Endothelial cell of umbilical vein (primary cell): ENCODE measurements around the gene LRP2. TPM values are rescaled to one million over a fixed set of nuclear protein-coding genes. Genes with fewer than 3 reads are reported as not detected.

ENCODE experiments used
- BruUV-seq: library from RNA; stranded (reverse); fragments of 400-500 nt; replicated peaks from 2 replicates; lab custom pipeline; 2021; lab: Mats Ljungman, UMichigan
- CTCF ChIA-PET: fragments of 300-600, 350-600 bp; sonication (Branson Sonifier 250); formaldehyde crosslinking; loops from one replicate; lab custom pipeline; 2021; ENCODE audit warnings: antibody characterized with exemption, inconsistent platforms; lab: Charles Lee
- POLR2A ChIA-PET: fragments of 300-600, 350-600 bp; sonication (Branson Sonifier 250); formaldehyde crosslinking; loops from one replicate; lab custom pipeline; 2021; ENCODE audit warnings: antibody characterized with exemption, inconsistent platforms; lab: Charles Lee
- DNase-seq: peaks from one replicate; pipeline ENCODE4 v3.0.0-alpha.2; 2011; ENCODE audit warnings: low read depth, low spot score
- FAIRE-seq: peaks from 2 replicates; lab custom pipeline; 2011; peaks lifted over from hg19 to GRCh38; lab: Jason Lieb, UNC
- H2AFZ ChIP-seq: 2 replicates; pipeline ENCODE4 v1.6.0; 2012; ENCODE audit warnings: low read depth, low read length, control low read depth, inconsistent platforms
- H3K27ac ChIP-seq: 2 replicates; pipeline ENCODE4 v1.5.1; 2011; ENCODE audit warnings: low read depth, mild to moderate bottlenecking, control low read depth, low read length, moderate library complexity; ENCODE audit not compliant: insufficient read depth
- H3K27me3 ChIP-seq, 2 experiments: 2 replicates each; pipeline versions ENCODE4 v1.6.0 to v1.6.1; 2011; ENCODE audit warnings: low read length in 2 of 2, mixed read lengths in 1 of 2; ENCODE audit not compliant: control insufficient read depth in 2 of 2, insufficient read depth in 2 of 2
- H3K36me3 ChIP-seq, 2 experiments: 2 replicates in 1 of 2; 3 replicates in 1 of 2; pipeline ENCODE4 v1.5.1; 2011; ENCODE audit warnings: low read length in 2 of 2, mild to moderate bottlenecking in 1 of 2, moderate library complexity in 1 of 2; ENCODE audit not compliant: control insufficient read depth in 2 of 2, insufficient read depth in 2 of 2; ENCODE audit errors: extremely low read depth in 1 of 2
- H3K4me1 ChIP-seq: 3 replicates; pipeline ENCODE4 v1.5.1; 2011; ENCODE audit warnings: mild to moderate bottlenecking, low read length; ENCODE audit not compliant: control insufficient read depth, insufficient read depth; ENCODE audit errors: extremely low read depth
- H3K4me2 ChIP-seq: 2 replicates; pipeline ENCODE4 v1.6.1; 2011; ENCODE audit warnings: low read length, control low read depth, mixed read lengths; ENCODE audit not compliant: insufficient read depth
- H3K4me3 ChIP-seq, 3 experiments: fragments of 200-600 bp in 1 of 3; sonication (generic), shearing (Covaris generic) in 1 of 3; replicated peaks in 1 of 3; 2 replicates each; pipeline ENCODE4 v1.5.1; 2011 to 2016; ENCODE audit warnings: control low read depth in 3 of 3, low read length in 3 of 3, mild to moderate bottlenecking in 2 of 3, inconsistent platforms in 1 of 3, low read depth in 1 of 3, moderate library complexity in 1 of 3; ENCODE audit not compliant: insufficient read depth in 1 of 3
- H3K79me2 ChIP-seq: 2 replicates; pipeline ENCODE4 v1.6.0; 2012; ENCODE audit warnings: low read length, inconsistent platforms; ENCODE audit not compliant: control insufficient read depth, insufficient read depth
- H3K9ac ChIP-seq: replicated peaks from 2 replicates; pipeline ENCODE3; 2011; ENCODE audit warnings: low read length, control low read depth; ENCODE audit not compliant: insufficient read depth; ENCODE audit errors: extremely low read depth
- H3K9me1 ChIP-seq: replicated peaks from 3 replicates; pipeline ENCODE4 v1.6.0; 2011; ENCODE audit warnings: mild to moderate bottlenecking, low read length; ENCODE audit not compliant: control insufficient read depth, insufficient read depth; ENCODE audit errors: extremely low read depth
- H3K9me3 ChIP-seq: replicated peaks from 2 replicates; pipeline ENCODE4 v1.5.1; 2012; ENCODE audit warnings: low read length, inconsistent platforms; ENCODE audit not compliant: control insufficient read depth, insufficient read depth
- H4K20me1 ChIP-seq: replicated peaks from 2 replicates; pipeline ENCODE3; 2011; ENCODE audit warnings: mild to moderate bottlenecking, low read length; ENCODE audit not compliant: control insufficient read depth, insufficient read depth; ENCODE audit errors: extremely low read depth
- CTCF ChIP-seq, 2 donors: IDR thresholded peaks; 1 replicate in 1 of 2; 2 replicates in 1 of 2; pipeline ENCODE4 v1.5.1; 2011; ENCODE audit warnings: low read length in 2 of 2, mild to moderate bottlenecking in 2 of 2, moderate library complexity in 2 of 2, control low read depth in 1 of 2, inconsistent platforms in 1 of 2, low read depth in 1 of 2; ENCODE audit not compliant: insufficient read depth in 1 of 2; ENCODE audit errors: extremely low read depth in 1 of 2
- EZH2 ChIP-seq: IDR thresholded peaks from 2 replicates; pipeline ENCODE4 v1.6.1; 2012; ENCODE audit warnings: borderline replicate concordance, low read depth, mild to moderate bottlenecking, moderate library complexity, low read length, inconsistent platforms; ENCODE audit not compliant: severe bottlenecking
- FOS ChIP-seq: IDR thresholded peaks from 2 replicates; pipeline ENCODE4 v1.6.1; 2011; ENCODE audit warnings: mild to moderate bottlenecking, low read length, moderate library complexity, borderline replicate concordance; ENCODE audit not compliant: insufficient read depth
- GATA2 ChIP-seq: IDR thresholded peaks from 2 replicates; pipeline ENCODE4 v1.7.0; 2011; ENCODE audit warnings: low read depth, mild to moderate bottlenecking, moderate library complexity, mixed read lengths, low read length; ENCODE audit not compliant: insufficient read length, insufficient read depth
- JUN ChIP-seq: IDR thresholded peaks from 2 replicates; pipeline ENCODE4 v1.6.1; 2011; ENCODE audit warnings: borderline replicate concordance, low read depth; ENCODE audit not compliant: insufficient read length, insufficient read depth
- MAX ChIP-seq: IDR thresholded peaks from 2 replicates; pipeline ENCODE4 v1.6.1; 2011; ENCODE audit not compliant: insufficient read depth, insufficient read length
- MYC ChIP-seq: IDR thresholded peaks from one replicate; pipeline ENCODE4 v1.6.1; 2011; ENCODE audit warnings: mild to moderate bottlenecking, low read depth, low read length
- POLR2A ChIP-seq: IDR thresholded peaks from 2 replicates; pipeline ENCODE4 v1.6.1; 2012; ENCODE audit warnings: low read depth, mild to moderate bottlenecking, control low read depth, low read length
- POLR2AphosphoS5 ChIP-seq: IDR thresholded peaks from 2 replicates; pipeline ENCODE4 v1.6.1; 2012; ENCODE audit warnings: low read depth, mild to moderate bottlenecking, control low read depth, low read length, moderate library complexity; ENCODE audit not compliant: insufficient read depth
- dilution Hi-C: fragments of 300-500 bp; cut with MboI; formaldehyde crosslinking; loops from one replicate; pipeline ENCODE4 v1.15.0; 2019; ENCODE audit warnings: low sequenced_read_pairs; ENCODE audit not compliant: extremely low pct_ligation_motif_present
- intact Hi-C: fragments of 100-400 bp; cut with micrococcal nuclease; formaldehyde crosslinking; loops from one replicate; pipeline ENCODE4 v1.10.0; 2022
- polyA plus RNA-seq, 4 experiments: library from polyadenylated mRNA; depleted of rRNA in 3 of 4; stranded (reverse) in 3 of 4; unstranded in 1 of 4; fragments of >200 nt; gene quantifications; 2 replicates each; pipeline versions ENCODE4 v1.2.1 to v1.2.3, GENCODE V29; 2011 to 2012; ENCODE audit warnings: missing spikeins in 1 of 4
- total RNA-seq: library from RNA; stranded (reverse); gene quantifications from 2 replicates; pipeline ENCODE4 v1.2.3, GENCODE V29; 2021

Gene LRP2
- total and polyA plus RNA-seq, 2 donors (not counting 3 experiments of a cell fraction or from before 2014, with no cell fraction given): not detected

- Histone ChIP-seq H2AFZ (no peak overlapping the region), H3K36me3 (no peaks in the 10 kb centered on the region), H4K20me1 (no peaks in the 10 kb centered on the region), H3K27me3 (peaks cover 0 to 3% of the 10 kb centered on the region in 2 experiments), H3K4me3 (no peak overlapping the region), H3K4me2 (no peak overlapping the region), H3K79me2 (no peaks in the 10 kb centered on the region), H3K4me1 (no peaks in the 10 kb centered on the region), H3K9ac (no peak overlapping the region), H3K27ac (no peak overlapping the region), H3K9me1 (no peaks in the 10 kb centered on the region), H3K9me3 (no peaks in the 10 kb centered on the region)
- POLR2A ChIA-PET: no interaction called here
- intact Hi-C loops: no loop called here
- BruUV-seq: no TSS peak
- no peak for DNase-seq
- TF ChIP-seq FOS (no peak), EZH2 (no peak), CTCF (IDR thresholded peaks at IDR 0.05; ENCODE audit: extremely low read depth in 1 of 2, insufficient read depth in 1 of 2, low read depth in 1 of 2, low read length in 2 of 2) (no peak), POLR2A (no peak), POLR2AphosphoS5 (no peak), JUN (no peak), GATA2 (no peak), MAX (no peak), MYC (no peak)
- CTCF ChIA-PET: interaction anchor here (2.1 kb wide), 1 partner anchor 12 kb away, joined by 6 read pairs; no protein-coding TSS in a partner anchor
- dilution Hi-C loops: no loop called here
- no peak for FAIRE-seq
These were observed 74.7 kb downstream of the LRP2 start for GRCh38 chr2:169287666-169288065.
